Brain pericyte (primary cell): ENCODE measurements around the gene XAB2.
"Not testable (repeated sequence)": the region's sequence is repeated elsewhere in the genome, so short reads cannot be mapped to it uniquely, and the experiment has no call there.

Source experiments
- DNase-seq: peaks from one replicate; pipeline ENCODE4 v3.0.0-alpha.2; 2012; ENCODE audit warnings: low read depth, low spot score

XAB2 gene

GRCh38 chr19:7579182-7579581, 50.2 kb downstream of the XAB2 start:
- DNase-seq: no peak

DNA sequence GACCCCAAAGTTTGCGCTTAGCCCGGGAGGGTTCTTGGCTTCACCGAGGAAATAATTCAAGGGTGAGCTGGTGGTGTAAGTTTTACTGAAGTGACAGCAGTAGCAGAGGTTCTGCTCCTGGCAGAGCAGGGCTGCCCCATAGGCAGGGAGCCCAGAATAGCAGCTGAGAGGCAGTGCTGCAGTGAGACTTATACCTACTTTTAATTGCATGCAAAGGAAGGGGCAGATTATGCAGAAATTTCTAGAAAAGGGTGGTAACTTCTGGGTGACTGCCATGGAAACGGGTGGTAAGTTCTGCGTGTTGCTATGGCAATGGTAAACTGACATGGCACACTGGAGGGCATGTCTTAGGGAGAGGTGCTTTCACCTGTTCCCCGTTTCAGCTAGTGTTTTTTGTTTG, 51.2 kb downstream of the XAB2 start:
- DNase-seq: no peak

- DNase-seq: not testable (repeated sequence)
These were observed 51.9 kb downstream of the XAB2 start for GRCh38 chr19:7577422-7577821.

DNA sequence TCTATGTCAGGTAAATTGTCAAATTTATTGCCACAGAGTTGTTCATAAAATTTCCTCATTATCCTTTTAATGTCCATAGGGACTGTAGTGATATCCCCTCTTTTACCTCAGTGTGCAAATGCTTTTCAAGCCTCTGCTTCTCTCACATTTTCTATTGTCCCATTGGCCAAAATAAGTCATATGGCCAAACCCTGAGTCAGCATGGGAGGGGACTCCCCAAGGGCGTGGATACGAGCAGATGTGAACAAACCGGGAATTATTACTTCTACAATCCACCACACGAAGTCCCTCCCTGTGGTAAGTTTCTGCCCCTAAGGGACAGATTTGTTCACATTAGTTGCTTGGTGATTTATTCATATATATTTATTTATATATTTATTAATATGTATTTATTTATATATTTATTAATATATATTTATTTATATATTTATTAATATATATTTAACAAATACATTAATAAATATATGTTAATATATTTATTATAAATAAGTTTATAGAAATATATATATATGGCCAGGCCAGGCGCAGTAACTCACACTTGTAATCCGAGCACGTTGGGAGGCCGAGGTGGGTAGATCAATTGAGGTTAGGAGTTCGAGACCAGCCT, 53.8 kb downstream of the XAB2 start:
- DNase-seq: no peak

GRCh38 chr19:7570761-7571160, 58.6 kb downstream of the XAB2 start:
- DNase-seq: no peak
